HG03064 (cell line): Measurements from ENCODE around the gene RESP18.
A peak's percentile ranks its signal among the peaks of the same experiment; 100 is the strongest.
"Not testable (repeated sequence)": the region's sequence is repeated elsewhere in the genome, so short reads cannot be mapped to it uniquely, and the experiment has no call there.

ENCODE experiments used
- ATAC-seq: cut with Tn5 transposase; IDR thresholded peaks from one replicate; pipeline ENCODE4 v1.9.1; 2021; ENCODE audit warnings: low read depth; ENCODE audit not compliant: unreplicated experiment

RESP18 gene

GRCh38 chr2:219325657-219326315 lies 6.8 kb downstream of the RESP18 start:
- no peak for ATAC-seq

- no peak for ATAC-seq
These were observed 7.4 kb downstream of the RESP18 start for GRCh38 chr2:219325136-219325535.

GRCh38 chr2:219323434-219323833 lies 9.1 kb downstream of the RESP18 start:
- ATAC-seq: no peak

GRCh38 chr2:219314804-219315468 lies 17.6 kb downstream of the RESP18 start:
- ATAC-seq: no peak

- not testable (repeated sequence) for ATAC-seq
These were observed 19.8 kb downstream of the RESP18 start for GRCh38 chr2:219312683-219313263.

GRCh38 chr2:219309278-219309677 lies 23.3 kb downstream of the RESP18 start, which contains the start of gene PTPRN:
Gene PTPRN, minus strand, starts transcription at chr2:219309401. Its CDS starts 69 bp downstream, at chr2:219309332.
- ATAC-seq: no peak

GRCh38 chr2:219308142-219309101 lies 24.1 kb downstream of the RESP18 start:
- ATAC-seq: no peak

GRCh38 chr2:219306047-219306446 lies 26.5 kb downstream of the RESP18 start:
- no peak for ATAC-seq

GRCh38 chr2:219304223-219304622 lies 28.3 kb downstream of the RESP18 start:
- ATAC-seq: no peak

GRCh38 chr2:219302412-219302968 lies 30.1 kb downstream of the RESP18 start:
- no peak for ATAC-seq

GRCh38 chr2:219300022-219300421 lies 32.5 kb downstream of the RESP18 start:
- ATAC-seq: no peak

GRCh38 chr2:219299372-219299760 lies 33.2 kb downstream of the RESP18 start:
- no peak for ATAC-seq

- ATAC-seq: no peak
These were observed 33.7 kb downstream of the RESP18 start for GRCh38 chr2:219298759-219299371.

- no peak for ATAC-seq
These were observed 34.6 kb downstream of the RESP18 start for GRCh38 chr2:219297766-219298456.

GRCh38 chr2:219296631-219297391 lies 35.7 kb downstream of the RESP18 start:
- no peak for ATAC-seq

- no peak for ATAC-seq
These were observed 36.4 kb downstream of the RESP18 start for GRCh38 chr2:219296142-219296541.

- ATAC-seq: peak; percentile 89
These were observed 37.9 kb downstream of the RESP18 start for GRCh38 chr2:219294356-219295351.
